HG02938 (cell line): ENCODE data around the gene SESN2.
"Not testable (repeated sequence)": the region's sequence is repeated elsewhere in the genome, so short reads cannot be mapped to it uniquely, and the experiment has no call there.

Experiments used
- ATAC-seq: cut with Tn5 transposase; IDR thresholded peaks from one replicate; pipeline ENCODE4 v1.9.1; 2021; ENCODE audit warnings: mild to moderate bottlenecking, moderate library complexity; ENCODE audit not compliant: unreplicated experiment

SESN2 gene

DNA sequence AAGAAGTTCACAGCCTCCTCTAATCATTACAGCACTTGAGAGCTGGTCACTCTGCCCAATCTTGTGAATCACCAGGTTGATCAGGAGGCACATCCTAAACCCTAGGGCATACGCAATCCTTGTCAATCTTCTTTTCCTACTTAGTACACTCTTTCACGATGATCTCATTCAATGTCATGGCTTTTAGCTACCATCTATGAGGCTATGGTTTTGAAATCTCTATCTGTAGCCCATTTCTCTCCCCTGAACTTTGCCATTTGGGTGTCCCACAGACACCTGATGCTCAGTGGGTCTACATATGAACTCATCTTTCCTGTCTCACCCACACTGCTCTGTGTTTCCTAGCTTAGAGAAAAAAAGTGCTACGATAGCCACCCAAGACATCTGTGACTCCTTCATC is 67.7 kb downstream of the SESN2 start:
- no peak for ATAC-seq

- ATAC-seq, result not testable (repeated sequence)
Measured at GRCh38 chr1:28327431-28327830, 68.1 kb downstream of the SESN2 start.

DNA sequence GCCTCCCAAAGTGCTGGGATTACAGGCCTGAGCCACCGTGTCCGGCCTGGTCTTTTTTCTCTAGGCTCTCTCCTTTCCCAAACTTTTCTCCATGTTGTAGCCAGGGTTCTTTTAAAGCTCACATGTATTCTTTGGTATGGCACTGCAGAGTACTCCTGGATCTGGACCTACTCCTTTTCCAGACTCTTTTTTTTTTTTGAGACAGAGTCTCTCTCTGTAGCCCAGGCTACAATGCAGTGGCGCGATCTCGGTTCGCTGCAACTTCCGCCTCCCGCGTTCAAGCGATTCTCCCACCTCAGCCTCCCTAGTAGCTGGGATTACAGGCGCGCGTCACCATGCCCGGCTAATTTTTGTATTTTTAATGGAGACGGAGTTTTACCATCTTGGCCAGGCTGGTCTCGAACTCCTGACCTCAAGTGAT is 68.9 kb downstream of the SESN2 start:
- ATAC-seq, result no peak

DNA sequence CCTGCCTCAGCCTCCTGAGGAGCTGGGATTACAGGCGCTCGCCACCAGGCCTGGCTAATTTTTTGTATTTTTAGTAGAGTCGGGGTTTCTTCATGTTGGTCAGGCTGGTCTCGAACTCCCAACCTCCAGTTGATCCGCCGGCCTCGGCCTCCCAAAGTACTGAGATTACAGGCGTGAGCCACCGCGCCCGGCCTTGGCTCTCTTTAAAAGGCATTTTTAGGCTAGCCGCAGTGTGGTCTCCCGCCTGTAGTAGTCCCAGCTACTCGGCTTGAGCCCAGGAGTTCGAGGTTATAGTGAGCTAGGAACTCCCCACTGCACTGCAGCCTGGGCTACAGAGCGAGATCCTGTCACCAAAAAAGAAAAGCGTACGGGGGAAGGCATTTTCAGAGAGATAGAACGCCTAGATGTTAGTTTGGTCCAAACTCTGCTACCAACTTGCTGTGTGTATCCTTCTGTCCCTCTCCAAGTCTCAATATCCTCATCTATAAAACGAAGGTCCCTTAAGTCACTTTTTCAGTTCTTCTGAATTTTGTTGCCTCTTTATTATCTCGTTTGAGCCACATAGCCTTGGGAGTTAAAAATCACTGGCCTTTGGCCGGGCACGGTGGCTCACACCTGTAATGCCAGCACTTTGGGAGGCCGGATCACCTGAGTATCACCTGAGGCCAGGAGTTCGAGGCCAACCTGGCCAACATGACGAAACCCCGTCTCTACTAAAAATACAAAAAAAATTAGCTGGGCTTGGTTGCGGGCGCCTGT is 70.3 kb downstream of the SESN2 start:
- no peak for ATAC-seq
